ENCODE data around the gene CHERP. TPM values are rescaled to one million over a fixed set of nuclear protein-coding genes. Genes with fewer than 3 reads are reported as not detected.
A peak's percentile ranks its signal among the peaks of the same experiment; 100 is the strongest.

Gene CHERP
- total RNA-seq, 2 donors from 2014 or later: 8.6 to 34.9 TPM

GRCh38 chr19:16569609-16570320, 27.5 kb upstream of the CHERP start:
- peak; percentile 25 to 54 (median 44) for TF ChIP-seq POLR2A (IDR thresholded peaks at IDR 0.05)
- no peak for TF ChIP-seq CTCF (IDR thresholded peaks at IDR 0.05)
- no peaks in the 10 kb centered on the region for H3K27me3 ChIP-seq
- no peaks in the 10 kb centered on the region for H3K9me3 ChIP-seq
- ATAC-seq: peak; percentile 41
- DNase-seq: peak; percentile 66 to 83 (median 78)
- WGBS, 2 donors: 48 to 62% methylated on average over 16 to 17 of the region's 17 CpGs
- H3K4me1 ChIP-seq: peaks cover 69% of the 10 kb centered on the region
- H3K4me3 ChIP-seq: no peak overlapping the region
- H3K36me3 ChIP-seq (replicated peaks in 1 of 2; ENCODE audit: insufficient read depth in 1 of 2, low read depth in 2 of 2): peaks cover 0 to 6% of the 10 kb centered on the region in 2 donors
- intact Hi-C loops (cut with DNase I): loop anchor here (10.0 kb wide), 1 partner anchor 55 kb away; the partner anchor contains the start of gene MED26
- peak overlapping the region; percentile 42 to 91 (median 72) for H3K27ac ChIP-seq

GRCh38 chr19:16566702-16567101, 24.5 kb upstream of the CHERP start:
- H3K27ac ChIP-seq: peak overlapping the region in 3 of 4 donors; percentile 56 to 74 (median 58)
- peaks cover 0 to 10% of the 10 kb centered on the region in 2 donors for H3K36me3 ChIP-seq (replicated peaks in 1 of 2; ENCODE audit: insufficient read depth in 1 of 2, low read depth in 2 of 2)
- H3K27me3 ChIP-seq: no peaks in the 10 kb centered on the region
- peaks cover 72% of the 10 kb centered on the region for H3K4me1 ChIP-seq
- H3K9me3 ChIP-seq: no peaks in the 10 kb centered on the region
- DNase-seq: no peak
- WGBS, 2 donors: 96 to 97% methylated on average over 5 of the region's 5 CpGs
- no peak for ATAC-seq
- intact Hi-C loops (cut with DNase I): no loop called here
- TF ChIP-seq CTCF (IDR thresholded peaks at IDR 0.05): no peak
- TF ChIP-seq POLR2A (IDR thresholded peaks at IDR 0.05): no peak
- no peak overlapping the region for H3K4me3 ChIP-seq

DNA sequence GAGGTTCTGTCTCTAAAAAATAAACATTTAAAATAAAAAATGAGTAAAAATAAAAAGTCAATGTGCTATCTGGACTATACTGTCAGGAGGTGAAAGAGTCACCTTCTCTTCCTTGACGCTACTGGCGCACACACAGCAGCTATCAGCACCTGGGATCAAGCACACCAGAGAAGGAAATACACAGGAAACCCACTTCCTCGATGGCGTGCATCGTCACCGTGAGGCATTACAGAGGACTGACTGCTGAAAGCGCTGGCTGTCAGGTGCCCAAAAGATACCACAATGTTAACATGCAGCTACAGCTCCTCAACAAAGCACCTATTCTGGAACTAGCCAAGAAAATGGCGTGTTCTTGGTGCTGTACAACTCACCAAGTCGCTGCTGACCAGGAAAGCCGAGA, 23.9 kb upstream of the CHERP start:
- TF ChIP-seq CTCF (IDR thresholded peaks at IDR 0.05): no peak
- peak in 1 of 3 donors; percentile 12 for TF ChIP-seq POLR2A (IDR thresholded peaks at IDR 0.05)
- no peaks in the 10 kb centered on the region for H3K9me3 ChIP-seq
- 41 to 54% methylated on average over 10 of the region's 10 CpGs for WGBS, 2 donors
- peaks cover 0 to 10% of the 10 kb centered on the region in 2 donors for H3K36me3 ChIP-seq (replicated peaks in 1 of 2; ENCODE audit: insufficient read depth in 1 of 2, low read depth in 2 of 2)
- intact Hi-C loops (cut with DNase I): no loop called here
- H3K27me3 ChIP-seq: no peaks in the 10 kb centered on the region
- H3K4me3 ChIP-seq: no peak overlapping the region
- H3K4me1 ChIP-seq: peaks cover 72% of the 10 kb centered on the region
- no peak for ATAC-seq
- DNase-seq: peak in 2 of 4 donors; percentile 39 to 53
- H3K27ac ChIP-seq: peak overlapping the region in 3 of 4 donors; percentile 56 to 74 (median 58)

GRCh38 chr19:16564842-16565241, 22.6 kb upstream of the CHERP start:
- Histone ChIP-seq H3K27ac (peak overlapping the region in 3 of 4 donors; percentile 53 to 74 (median 58)), H3K27me3 (no peaks in the 10 kb centered on the region), H3K9me3 (no peaks in the 10 kb centered on the region), H3K4me3 (no peak overlapping the region), H3K36me3 (replicated peaks in 1 of 2; ENCODE audit: insufficient read depth in 1 of 2, low read depth in 2 of 2) (peaks cover 0 to 11% of the 10 kb centered on the region in 2 donors), H3K4me1 (peaks cover 60% of the 10 kb centered on the region)
- ATAC-seq: peak; percentile 87
- intact Hi-C loops (cut with DNase I): no loop called here
- peak; percentile 44 to 67 (median 55) for DNase-seq
- TF ChIP-seq CTCF (IDR thresholded peaks at IDR 0.05): peak in 2 of 7 experiments; percentile 9 to 17
- peak in 1 of 3 donors; percentile 11 for TF ChIP-seq POLR2A (IDR thresholded peaks at IDR 0.05)
- WGBS, 2 donors: 12 to 28% methylated on average over 7 of the region's 7 CpGs
